ENCODE results near the gene FGF22.

- no peak for TF ChIP-seq CTCF (IDR thresholded peaks at IDR 0.05)
- TF ChIP-seq POLR2A (IDR thresholded peaks at IDR 0.05): no peak
These were observed 37.9 kb upstream of the FGF22 start for GRCh38 chr19:601790-602189.
